ENCODE results near the gene PTPMT1. TPM values are rescaled to one million over a fixed set of nuclear protein-coding genes. Genes with fewer than 3 reads are reported as not detected.

The PTPMT1 gene, protein sequence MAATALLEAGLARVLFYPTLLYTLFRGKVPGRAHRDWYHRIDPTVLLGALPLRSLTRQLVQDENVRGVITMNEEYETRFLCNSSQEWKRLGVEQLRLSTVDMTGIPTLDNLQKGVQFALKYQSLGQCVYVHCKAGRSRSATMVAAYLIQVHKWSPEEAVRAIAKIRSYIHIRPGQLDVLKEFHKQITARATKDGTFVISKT
- 34.6 TPM for total RNA-seq
- polyA plus RNA-seq (ENCODE audit: insufficient read depth, low read depth, low replicate concordance): 90.3 TPM
- long read RNA-seq, donor 1, transcript PTPMT1-202 (4 exons, 768 nt): major isoform, 14 of 41 reads
- long read RNA-seq, donor 1, transcript PTPMT1-203 (2 exons, 1,014 nt): minor isoform, 6 of 41 reads
- long read RNA-seq, donor 1, transcript PTPMT1-205 (3 exons, 1,611 nt): minor isoform, 5 of 41 reads
- long read RNA-seq, donor 1, transcript PTPMT1-201 (3 exons, 928 nt): minor isoform, 10 of 41 reads
- long read RNA-seq, donor 1, partial matches to known transcripts: 6 of 41 reads
- long read RNA-seq, donor 1, other reads (novel, unspliced or antisense): 0 of 41 reads
- long read RNA-seq, donor 2, transcript PTPMT1-202 (4 exons, 768 nt): major isoform, 20 of 40 reads
- long read RNA-seq, donor 2, transcript PTPMT1-201 (3 exons, 928 nt): minor isoform, 8 of 40 reads
- long read RNA-seq, donor 2, partial matches to known transcripts: 5 of 40 reads
- long read RNA-seq, donor 2, other reads (novel, unspliced or antisense): 0 of 40 reads
- long read RNA-seq, donor 3, transcript PTPMT1-205 (3 exons, 1,611 nt): minor isoform, 7 of 44 reads
- long read RNA-seq, donor 3, transcript PTPMT1-202 (4 exons, 768 nt): major isoform, 24 of 44 reads
- long read RNA-seq, donor 3, transcript PTPMT1-201 (3 exons, 928 nt): minor isoform, 11 of 44 reads
- long read RNA-seq, donor 3, partial matches to known transcripts: 0 of 44 reads
- long read RNA-seq, donor 3, other reads (novel, unspliced or antisense): 0 of 44 reads
- long read RNA-seq, donor 4, transcript PTPMT1-201 (3 exons, 928 nt): minor isoform, 12 of 32 reads
- long read RNA-seq, donor 4, transcript PTPMT1-202 (4 exons, 768 nt): major isoform, 16 of 32 reads
- long read RNA-seq, donor 4, partial matches to known transcripts: 0 of 32 reads
- long read RNA-seq, donor 4, other reads (novel, unspliced or antisense): 0 of 32 reads
- long read RNA-seq, donor 5, partial matches to known transcripts: 0 of 5 reads
- long read RNA-seq, donor 5, other reads (novel, unspliced or antisense): 0 of 5 reads
- long read RNA-seq, donor 6, transcript PTPMT1-202 (4 exons, 768 nt): major isoform, 41 of 86 reads
- long read RNA-seq, donor 6, transcript PTPMT1-201 (3 exons, 928 nt): minor isoform, 22 of 86 reads
- long read RNA-seq, donor 6, partial matches to known transcripts: 18 of 86 reads
- long read RNA-seq, donor 6, other reads (novel, unspliced or antisense): 0 of 86 reads
- long read RNA-seq, donor 7, transcript PTPMT1-202 (4 exons, 768 nt): major isoform, 26 of 40 reads
- long read RNA-seq, donor 7, transcript PTPMT1-201 (3 exons, 928 nt): minor isoform, 6 of 40 reads
- long read RNA-seq, donor 7, partial matches to known transcripts: 1 of 40 reads
- long read RNA-seq, donor 7, other reads (novel, unspliced or antisense): 0 of 40 reads
- long read RNA-seq, donor 8, transcript PTPMT1-203 (2 exons, 1,014 nt): minor isoform, 5 of 45 reads
- long read RNA-seq, donor 8, transcript PTPMT1-205 (3 exons, 1,611 nt): minor isoform, 10 of 45 reads
- long read RNA-seq, donor 8, transcript PTPMT1-201 (3 exons, 928 nt): minor isoform, 12 of 45 reads
- long read RNA-seq, donor 8, transcript PTPMT1-202 (4 exons, 768 nt): major isoform, 13 of 45 reads
- long read RNA-seq, donor 8, partial matches to known transcripts: 5 of 45 reads
- long read RNA-seq, donor 8, other reads (novel, unspliced or antisense): 0 of 45 reads
- long read RNA-seq, donor 9, transcript PTPMT1-201 (3 exons, 928 nt): minor isoform, 5 of 29 reads
- long read RNA-seq, donor 9, transcript PTPMT1-202 (4 exons, 768 nt): major isoform, 19 of 29 reads
- long read RNA-seq, donor 9, partial matches to known transcripts: 0 of 29 reads
- long read RNA-seq, donor 9, other reads (novel, unspliced or antisense): 0 of 29 reads
- long read RNA-seq, donor 10, transcript PTPMT1-202 (4 exons, 768 nt): major isoform, 26 of 43 reads
- long read RNA-seq, donor 10, transcript PTPMT1-201 (3 exons, 928 nt): minor isoform, 11 of 43 reads
- long read RNA-seq, donor 10, partial matches to known transcripts: 0 of 43 reads
- long read RNA-seq, donor 10, other reads (novel, unspliced or antisense): 0 of 43 reads

GRCh38 chr11:47565340-47566148 is at the start of gene PTPMT1:
Gene PTPMT1 (plus strand): TSS chr11:47565599. CDS start chr11:47565623, 24 bp downstream.
- Histone ChIP-seq H3K4me1 (ENCODE audit: control insufficient read depth in 2 of 3, insufficient read depth in 2 of 3, low read depth in 1 of 3, low read length in 3 of 3) (peaks cover 0 to 8% (median 6%) of the 10 kb centered on the region in 3 donors), H3K4me3 (ENCODE audit: low read length in 3 of 3) (peak within 1 kb of the TSS; percentile 65 to 87 (median 72)), H3K27ac (ENCODE audit: low read depth in 2 of 2, low read length in 2 of 2) (peak within 1 kb of the TSS; percentile 13 to 51), H3K9me3 (ENCODE audit: control insufficient read depth in 2 of 3, insufficient read depth in 1 of 3, low read length in 3 of 3) (no peaks in the 10 kb centered on the region), H3K9ac (ENCODE audit: low read length in 3 of 3) (peak within 1 kb of the TSS; percentile 47 to 91 (median 82)), H3K36me3 (ENCODE audit: control insufficient read depth in 2 of 3, insufficient read depth in 3 of 3, low read length in 3 of 3) (peaks cover 0 to 6% (median 0%) of the 10 kb centered on the region in 3 donors), H3K27me3 (ENCODE audit: control insufficient read depth, insufficient read depth, low read length) (no peaks in the 10 kb centered on the region)
- no peak for FAIRE-seq
- intact Hi-C loops (cut with DNase I): no loop called here
- TF ChIP-seq, protein P1, sequence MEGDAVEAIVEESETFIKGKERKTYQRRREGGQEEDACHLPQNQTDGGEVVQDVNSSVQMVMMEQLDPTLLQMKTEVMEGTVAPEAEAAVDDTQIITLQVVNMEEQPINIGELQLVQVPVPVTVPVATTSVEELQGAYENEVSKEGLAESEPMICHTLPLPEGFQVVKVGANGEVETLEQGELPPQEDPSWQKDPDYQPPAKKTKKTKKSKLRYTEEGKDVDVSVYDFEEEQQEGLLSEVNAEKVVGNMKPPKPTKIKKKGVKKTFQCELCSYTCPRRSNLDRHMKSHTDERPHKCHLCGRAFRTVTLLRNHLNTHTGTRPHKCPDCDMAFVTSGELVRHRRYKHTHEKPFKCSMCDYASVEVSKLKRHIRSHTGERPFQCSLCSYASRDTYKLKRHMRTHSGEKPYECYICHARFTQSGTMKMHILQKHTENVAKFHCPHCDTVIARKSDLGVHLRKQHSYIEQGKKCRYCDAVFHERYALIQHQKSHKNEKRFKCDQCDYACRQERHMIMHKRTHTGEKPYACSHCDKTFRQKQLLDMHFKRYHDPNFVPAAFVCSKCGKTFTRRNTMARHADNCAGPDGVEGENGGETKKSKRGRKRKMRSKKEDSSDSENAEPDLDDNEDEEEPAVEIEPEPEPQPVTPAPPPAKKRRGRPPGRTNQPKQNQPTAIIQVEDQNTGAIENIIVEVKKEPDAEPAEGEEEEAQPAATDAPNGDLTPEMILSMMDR (IDR thresholded peaks at IDR 0.05; ENCODE audit: borderline replicate concordance, extremely low read depth, insufficient read depth): no peak
- peak; percentile 82 to 94 (median 89) for DNase-seq

- no peak for FAIRE-seq
- H3K27ac ChIP-seq (ENCODE audit: low read depth in 2 of 2, low read length in 2 of 2): no peak overlapping the region
- no peak overlapping the region for H3K9ac ChIP-seq (ENCODE audit: low read length in 3 of 3)
- peaks cover 0 to 16% (median 9%) of the 10 kb centered on the region in 3 donors for H3K4me1 ChIP-seq (ENCODE audit: control insufficient read depth in 2 of 3, insufficient read depth in 2 of 3, low read depth in 1 of 3, low read length in 3 of 3)
- H3K36me3 ChIP-seq (ENCODE audit: control insufficient read depth in 2 of 3, insufficient read depth in 3 of 3, low read length in 3 of 3): no peaks in the 10 kb centered on the region
- no peak overlapping the region for H3K4me3 ChIP-seq (ENCODE audit: low read length in 3 of 3)
- intact Hi-C loops (cut with DNase I): no loop called here
- no peaks in the 10 kb centered on the region for H3K27me3 ChIP-seq (ENCODE audit: control insufficient read depth, insufficient read depth, low read length)
- no peak for DNase-seq
- no peaks in the 10 kb centered on the region for H3K9me3 ChIP-seq (ENCODE audit: control insufficient read depth in 2 of 3, insufficient read depth in 1 of 3, low read length in 3 of 3)
- TF ChIP-seq, protein P1 (IDR thresholded peaks at IDR 0.05; ENCODE audit: borderline replicate concordance, extremely low read depth, insufficient read depth): no peak
These were observed 49.2 kb upstream of the PTPMT1 start for GRCh38 chr11:47516155-47516554.

Measured in kidney (tissue), 22 donors.